SH-SY5Y (cell line): ENCODE results near the gene OR6X1.

Source experiments
- GATA2 ChIP-seq: IDR thresholded peaks from 2 replicates; pipeline ENCODE4 v1.6.1; 2011; ENCODE audit warnings: mild to moderate bottlenecking, low read depth, low read length
- GATA3 ChIP-seq: IDR thresholded peaks from 2 replicates; pipeline ENCODE4 v1.6.1; 2011; ENCODE audit warnings: low read depth, mild to moderate bottlenecking, low read length, moderate library complexity

Gene OR6X1, protein sequence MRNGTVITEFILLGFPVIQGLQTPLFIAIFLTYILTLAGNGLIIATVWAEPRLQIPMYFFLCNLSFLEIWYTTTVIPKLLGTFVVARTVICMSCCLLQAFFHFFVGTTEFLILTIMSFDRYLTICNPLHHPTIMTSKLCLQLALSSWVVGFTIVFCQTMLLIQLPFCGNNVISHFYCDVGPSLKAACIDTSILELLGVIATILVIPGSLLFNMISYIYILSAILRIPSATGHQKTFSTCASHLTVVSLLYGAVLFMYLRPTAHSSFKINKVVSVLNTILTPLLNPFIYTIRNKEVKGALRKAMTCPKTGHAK

DNA sequence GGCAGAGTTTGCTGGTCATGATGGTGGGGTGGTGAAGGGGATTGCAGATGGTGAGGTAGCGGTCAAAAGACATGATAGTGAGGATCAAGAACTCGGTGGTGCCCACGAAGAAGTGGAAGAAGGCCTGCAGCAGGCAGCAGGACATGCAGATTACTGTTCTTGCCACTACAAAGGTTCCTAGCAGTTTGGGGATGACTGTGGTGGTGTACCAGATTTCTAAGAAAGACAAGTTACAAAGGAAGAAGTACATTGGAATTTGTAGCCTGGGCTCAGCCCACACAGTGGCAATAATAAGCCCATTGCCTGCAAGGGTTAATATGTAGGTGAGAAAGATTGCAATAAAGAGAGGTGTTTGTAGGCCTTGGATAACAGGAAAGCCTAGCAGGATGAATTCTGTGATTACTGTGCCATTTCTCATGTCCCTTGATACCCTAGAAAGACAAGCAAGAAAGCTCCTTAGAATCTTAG lies at the start of gene OR6X1:
Gene OR6X1, minus strand, starts transcription at position 418 of the 468 bp plus-strand sequence. Its CDS starts 0 bp downstream, at position 418.
- TF ChIP-seq GATA3 (no peak), GATA2 (no peak)

DNA sequence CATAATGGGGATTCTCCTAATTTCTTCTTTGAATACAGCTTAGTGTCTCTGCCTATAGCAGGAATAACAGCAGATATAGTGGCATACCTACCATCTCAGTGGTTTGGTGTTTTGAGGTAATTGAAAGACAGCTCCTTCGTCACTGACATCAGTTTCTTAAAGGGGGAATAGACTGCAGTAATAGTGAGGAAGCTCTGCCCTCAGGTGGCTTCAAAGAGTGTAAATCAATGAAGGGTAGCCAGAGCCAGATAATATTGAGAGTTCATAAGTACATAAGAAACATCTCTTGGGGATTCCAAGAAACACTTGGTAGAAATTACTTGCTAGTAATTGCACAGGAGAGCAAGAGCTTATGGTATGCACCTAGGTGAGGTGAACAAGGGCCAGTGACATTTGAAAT lies 47.4 kb upstream of the OR6X1 start:
- TF ChIP-seq GATA2 (no peak), GATA3 (no peak)

DNA sequence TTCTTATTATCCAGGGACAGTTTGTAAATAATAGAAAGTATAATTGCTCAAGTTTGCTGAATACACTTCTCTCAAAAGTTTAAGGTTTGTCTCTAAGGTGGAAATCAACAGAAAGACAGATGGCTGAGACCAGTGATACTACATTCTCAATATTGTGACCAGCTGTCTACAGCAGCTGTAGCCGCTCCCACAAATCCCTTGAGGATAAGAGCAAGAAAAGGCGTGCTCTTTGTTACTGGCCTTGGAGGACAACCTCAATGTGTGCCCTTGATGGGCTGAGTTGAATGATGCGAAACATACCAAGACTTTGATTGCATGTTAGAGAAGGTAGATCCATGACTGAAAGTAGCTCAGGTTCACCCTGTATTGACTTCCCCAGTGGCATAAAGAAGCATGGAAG lies 45.7 kb upstream of the OR6X1 start:
- TF ChIP-seq GATA3 = no peak
- no peak for TF ChIP-seq GATA2

DNA sequence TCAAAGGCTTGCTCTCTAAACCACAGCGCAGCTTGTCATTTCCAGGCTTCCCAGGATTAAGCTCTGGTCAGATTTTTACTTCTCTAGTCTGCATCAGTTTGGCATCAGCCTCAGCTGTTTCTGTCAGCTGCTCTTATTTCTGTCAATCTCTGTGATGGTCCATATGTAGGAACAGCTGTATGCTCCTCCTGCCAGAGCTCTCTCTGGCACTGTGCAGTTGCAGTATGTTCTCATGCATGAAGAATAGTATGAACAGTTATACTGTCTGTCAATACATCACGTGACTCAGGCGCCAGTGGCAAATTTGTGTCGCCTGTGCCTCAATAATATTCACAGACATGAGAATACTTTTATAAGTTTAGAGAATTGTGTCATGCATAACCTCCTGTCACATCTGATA lies 45.1 kb upstream of the OR6X1 start:
- TF ChIP-seq GATA2 (no peak), GATA3 (no peak)

DNA sequence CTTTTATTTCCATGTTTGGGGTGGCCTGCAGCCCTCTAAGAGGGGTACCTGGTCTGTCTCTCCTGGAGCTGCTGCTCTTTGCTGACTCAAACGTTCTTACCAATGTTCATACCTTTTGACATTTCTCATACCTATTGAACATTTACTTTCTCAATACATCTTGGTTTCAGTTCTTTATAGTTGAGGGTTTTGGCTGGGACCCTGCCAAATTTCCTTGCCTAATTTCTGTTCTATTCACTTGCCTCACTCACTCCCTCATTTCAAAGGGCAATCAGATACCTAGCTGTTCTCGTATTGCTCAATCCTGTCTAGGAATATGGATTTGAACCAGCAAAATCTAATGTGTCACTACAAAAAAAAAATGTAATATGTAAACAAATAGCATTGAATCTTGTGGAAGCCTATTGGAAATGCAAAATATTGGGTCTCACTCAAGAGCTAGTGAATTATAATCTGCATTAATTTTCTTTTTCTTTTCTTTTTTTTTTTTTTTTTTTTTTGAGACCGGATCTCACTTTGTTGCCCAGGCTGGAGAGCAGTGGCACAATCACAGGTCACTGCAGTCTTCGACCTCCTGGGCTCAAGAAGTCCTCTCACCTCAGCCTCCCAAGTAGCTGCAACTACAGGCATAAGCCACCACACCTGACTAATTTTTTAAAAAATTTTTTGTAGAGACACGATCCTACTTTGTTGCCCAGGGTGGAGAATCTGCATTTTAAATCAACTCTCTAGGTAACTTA lies 44.4 kb upstream of the OR6X1 start:
- TF ChIP-seq GATA2 (no peak), GATA3 (no peak)

DNA sequence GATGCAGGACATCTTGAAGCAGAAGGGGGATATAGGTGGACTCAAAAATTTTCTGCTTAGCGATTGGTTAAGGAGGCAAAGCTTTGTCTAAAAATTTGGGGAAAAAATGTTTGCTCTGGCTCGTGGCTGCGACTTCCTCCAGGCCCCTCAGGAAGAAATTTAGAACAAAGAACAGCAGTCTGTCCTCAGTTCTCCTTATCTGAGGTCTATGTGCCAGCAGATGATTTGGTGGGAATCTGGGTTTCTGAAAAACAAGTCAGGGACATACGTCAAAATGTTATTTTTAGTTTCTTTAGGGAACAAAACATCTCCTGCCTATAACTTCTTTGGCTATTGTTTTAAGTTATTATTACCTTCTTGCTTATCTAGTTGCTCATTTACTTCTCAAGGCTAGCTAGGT lies 43.8 kb upstream of the OR6X1 start:
- TF ChIP-seq GATA3 (no peak), GATA2 (no peak)

DNA sequence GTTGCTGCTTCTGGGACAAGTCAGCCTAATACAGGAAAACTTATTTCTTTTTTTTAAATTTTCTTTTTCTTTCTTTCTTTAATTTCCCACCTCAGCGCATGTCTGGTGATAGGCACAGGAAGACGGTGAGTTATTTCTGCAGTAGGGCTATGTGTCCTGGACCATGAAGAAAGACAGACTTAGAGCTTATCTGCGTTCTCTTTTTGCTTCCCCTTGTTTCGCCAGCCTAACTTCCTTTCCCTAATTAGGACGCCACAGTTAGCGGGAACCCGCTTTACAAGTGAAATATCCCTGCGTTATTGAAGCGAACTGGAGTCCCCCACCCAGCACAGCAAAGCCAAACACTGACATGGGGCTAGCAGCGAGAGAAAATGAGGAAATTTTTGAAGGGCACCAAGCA lies 43.2 kb upstream of the OR6X1 start:
- TF ChIP-seq GATA2 (no peak), GATA3 (no peak)

DNA sequence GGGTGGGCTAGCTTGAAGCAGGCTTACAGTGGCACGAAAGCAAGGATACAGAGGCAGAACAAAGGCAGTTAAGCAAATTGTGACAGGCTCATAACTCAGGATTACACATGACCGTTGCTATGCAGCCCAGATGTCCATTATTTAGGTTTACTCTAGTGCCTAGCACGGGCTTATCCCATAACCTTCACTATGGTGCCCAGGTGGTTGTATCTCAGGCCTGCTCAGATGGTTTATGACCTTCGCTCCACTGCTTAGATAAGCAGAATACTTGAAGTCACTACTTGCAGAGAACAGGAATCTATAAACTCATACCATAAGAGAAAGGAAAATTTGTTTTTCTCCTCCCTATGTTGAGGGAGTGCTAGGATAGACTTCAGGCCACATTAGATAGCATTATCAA lies 42.8 kb upstream of the OR6X1 start:
- TF ChIP-seq GATA3 = no peak
- TF ChIP-seq GATA2 = no peak

DNA sequence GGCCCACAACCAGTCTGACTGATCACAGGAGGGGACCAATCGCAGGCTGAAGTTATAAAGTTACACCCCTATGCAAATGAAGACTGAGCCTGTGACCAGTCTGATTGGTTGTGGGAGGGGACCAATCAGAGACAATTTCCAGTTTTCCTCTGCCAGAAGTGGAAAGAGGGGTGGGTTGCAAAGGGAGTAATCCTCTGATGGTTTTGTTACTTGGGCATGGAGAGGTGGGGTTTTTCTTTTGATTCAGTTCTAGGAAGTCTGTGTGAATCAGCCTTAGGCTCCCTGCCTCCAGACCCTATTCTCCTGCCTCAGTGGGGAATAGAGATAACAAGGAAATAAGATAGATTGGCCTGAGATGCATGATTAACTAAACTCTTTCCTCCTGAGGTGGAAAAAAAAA lies 41.9 kb upstream of the OR6X1 start:
- TF ChIP-seq GATA2 (no peak), GATA3 (no peak)

DNA sequence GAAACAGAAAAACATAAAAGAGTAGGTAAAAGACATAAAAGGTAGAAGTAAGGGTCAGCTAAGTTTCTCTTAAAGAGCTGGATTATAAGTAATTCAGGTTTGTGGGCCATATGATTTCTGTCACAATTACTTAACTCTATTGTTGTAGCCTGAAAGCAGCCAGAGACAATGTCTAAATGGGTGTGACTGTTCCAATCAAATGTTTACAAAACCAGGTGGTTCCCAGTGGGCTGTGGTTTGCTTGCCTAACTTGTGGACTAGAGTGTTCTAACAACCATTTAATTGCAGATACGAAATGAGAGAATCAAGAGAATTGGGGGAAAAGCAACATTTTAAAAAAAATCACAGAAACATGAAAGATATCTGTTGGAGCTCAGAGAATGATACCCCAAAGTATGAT lies 29.2 kb upstream of the OR6X1 start:
- TF ChIP-seq GATA3 (no peak), GATA2 (no peak)

DNA sequence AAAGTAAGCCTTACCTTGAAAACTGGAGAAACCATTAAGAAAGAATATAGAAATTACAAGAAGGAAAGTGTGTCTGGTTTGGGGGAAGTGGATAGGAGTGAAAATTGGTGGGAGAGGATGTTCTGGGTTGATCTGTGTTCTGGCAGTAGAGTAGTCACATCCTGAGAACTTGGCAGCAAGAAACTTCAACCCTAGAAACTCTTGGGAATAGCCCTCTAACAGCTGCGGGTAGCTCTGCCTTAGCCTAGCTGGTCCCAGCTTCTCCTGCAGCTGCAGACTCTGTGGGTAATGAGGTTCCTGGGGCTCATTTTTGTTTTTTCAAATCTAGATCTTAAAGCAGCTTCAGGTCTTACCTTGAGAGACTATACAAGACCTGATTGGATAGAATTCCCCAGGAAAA lies 24.2 kb upstream of the OR6X1 start:
- TF ChIP-seq GATA3 (no peak), GATA2 (no peak)

DNA sequence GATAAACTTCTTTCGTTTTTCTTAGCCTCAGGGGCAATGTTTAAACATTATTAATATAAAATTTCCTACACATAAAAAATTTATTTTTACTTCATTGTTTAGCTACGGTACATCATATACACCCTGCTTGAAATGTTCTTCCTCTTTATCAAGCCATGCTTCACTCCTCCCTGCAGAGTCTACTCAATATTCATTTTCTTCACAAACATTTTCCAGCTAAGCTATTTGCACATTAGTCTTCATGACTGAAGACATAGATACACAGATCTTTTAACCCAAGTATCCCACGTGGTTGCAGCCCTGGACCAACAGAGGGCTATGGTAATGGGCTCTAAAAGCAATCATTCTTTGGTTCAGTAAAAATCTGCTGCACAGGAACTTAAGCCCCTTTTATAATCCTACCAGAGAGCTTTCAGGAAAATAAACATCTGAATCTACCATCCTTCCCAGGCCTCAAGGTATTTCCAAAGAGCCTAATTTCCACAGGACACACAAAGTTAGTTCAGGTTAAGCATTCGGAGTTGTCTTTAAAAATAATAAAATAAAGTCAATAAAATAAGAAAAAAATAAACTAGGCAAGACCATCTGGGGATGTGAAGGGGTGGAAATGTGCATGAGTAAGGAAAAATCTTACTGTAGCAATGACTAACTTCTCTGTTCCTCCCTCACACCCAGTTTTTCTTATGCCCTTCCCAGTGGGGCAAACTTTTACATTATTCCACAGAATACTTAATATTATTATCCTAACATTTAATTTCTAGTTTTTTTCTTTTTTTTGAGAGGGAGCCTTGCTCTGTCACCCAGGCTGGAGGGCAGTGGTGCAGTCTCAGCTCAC lies 21.6 kb upstream of the OR6X1 start:
- TF ChIP-seq GATA2 (no peak), GATA3 (no peak)

DNA sequence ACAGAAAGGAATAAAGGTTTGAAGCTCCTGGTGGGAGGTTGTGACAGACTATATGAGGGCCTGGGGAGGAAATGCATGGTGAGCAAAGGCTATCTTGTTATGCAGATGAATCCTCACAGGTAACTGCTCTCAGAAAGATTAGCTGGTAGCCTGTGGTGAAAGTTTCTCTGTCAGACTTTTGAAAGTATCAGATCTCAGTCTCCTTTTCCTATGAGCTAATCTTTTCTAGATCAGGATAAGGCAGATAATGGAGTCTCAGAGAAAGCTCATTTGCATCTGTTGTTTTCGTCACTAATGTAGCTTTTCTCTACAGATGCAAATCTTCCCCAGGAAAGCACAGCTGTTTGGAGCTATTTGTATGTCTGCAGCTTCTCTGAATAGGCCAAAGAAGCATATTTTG lies 21.0 kb upstream of the OR6X1 start:
- no peak for TF ChIP-seq GATA2
- no peak for TF ChIP-seq GATA3

DNA sequence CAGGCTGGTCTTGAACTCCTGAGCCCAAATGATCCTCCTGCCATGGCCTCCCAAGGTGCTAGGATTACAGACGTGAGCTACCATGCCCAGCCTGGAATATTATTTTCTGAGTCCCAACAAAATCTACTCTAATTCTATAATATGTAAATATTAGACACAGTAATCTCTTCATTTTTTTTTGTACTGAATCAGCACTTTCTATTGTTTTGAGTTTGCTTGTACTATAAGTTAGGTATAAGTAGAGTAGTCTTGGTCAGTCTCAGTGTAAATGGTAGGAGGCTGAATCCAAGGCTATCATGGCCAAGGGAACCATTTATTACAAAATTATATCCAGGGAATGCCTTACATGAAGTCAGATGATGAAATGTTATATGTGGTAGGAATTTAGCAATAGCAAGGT lies 19.6 kb upstream of the OR6X1 start:
- TF ChIP-seq GATA2 = no peak
- TF ChIP-seq GATA3 = no peak
